ENCODE data around the gene ZNF304.
A peak's percentile ranks its signal among the peaks of the same experiment; 100 is the strongest.

ZNF304 gene

GRCh38 chr19:57320180-57321084, 30.6 kb upstream of the ZNF304 start, which contains the start of gene ZNF543 (continued):
- TF ChIP-seq PRDM2 (tag by site-specific recombination; IDR thresholded peaks at IDR 0.05; ENCODE audit: borderline replicate concordance) (no peak), ZNF391 (tag by site-specific recombination; IDR thresholded peaks at IDR 0.05; ENCODE audit: borderline replicate concordance, low read depth) (0 out of 2 replicates have a peak, but pooled peaks have one; percentile 35), PRDM6 (tag by site-specific recombination; IDR thresholded peaks at IDR 0.05) (no peak), ZNF580 (tag by site-specific recombination; IDR thresholded peaks at IDR 0.05) (peak; percentile 54; the same call in 1 of the 2 replicates), ZNF768 (tag by site-specific recombination; IDR thresholded peaks at IDR 0.05) (no peak), ZNF426 (tag by site-specific recombination; IDR thresholded peaks at IDR 0.05) (no peak), ZNF785 (tag by site-specific recombination; IDR thresholded peaks at IDR 0.05) (no peak), CTCF (tag by site-specific recombination; IDR thresholded peaks at IDR 0.05) (0 out of 2 replicates have a peak, but pooled peaks have one; percentile 5), KLF9 (tag by site-specific recombination; IDR thresholded peaks at IDR 0.05; ENCODE audit: low read depth) (peak; percentile 56; the same call in 1 of the 2 replicates), ZFHX2 (tag by site-specific recombination; conservative IDR thresholded peaks at IDR 0.05) (peak; percentile 30; the same call in 1 of the 2 replicates), ZNF692 (tag by site-specific recombination; IDR thresholded peaks at IDR 0.05) (peak; percentile 68), PATZ1 (tag by site-specific recombination; IDR thresholded peaks at IDR 0.05) (peak; percentile 42; the same call in 1 of the 2 replicates), BCL11B (tag by site-specific recombination; IDR thresholded peaks at IDR 0.05; ENCODE audit: low read depth) (no peak), ZBTB20 (tag by site-specific recombination; IDR thresholded peaks at IDR 0.05) (peak; percentile 80; the same call in 1 of the 2 replicates), ZNF624 (tag by site-specific recombination; IDR thresholded peaks at IDR 0.05) (no peak), ZNF394 (tag by site-specific recombination; IDR thresholded peaks at IDR 0.05; ENCODE audit: borderline replicate concordance) (no peak; the same call in 1 of the 2 replicates), BCL6B (tag by site-specific recombination; IDR thresholded peaks at IDR 0.05) (no peak), ZNF155 (tag by site-specific recombination; IDR thresholded peaks at IDR 0.05) (no peak), SP7 (tag by site-specific recombination; IDR thresholded peaks at IDR 0.05) (peak; percentile 61)
